Measurements from ENCODE around the gene AKR7A3. TPM values are rescaled to one million over a fixed set of nuclear protein-coding genes. Genes with fewer than 3 reads are reported as not detected.

The AKR7A3 gene
- total and polyA plus RNA-seq, 9 of the 15 experiments (the other 6 are each of a cell fraction or from before 2014, with no cell fraction given), result 0.04 to 1.5 (median 0.44) TPM; not detected in 1

DNA sequence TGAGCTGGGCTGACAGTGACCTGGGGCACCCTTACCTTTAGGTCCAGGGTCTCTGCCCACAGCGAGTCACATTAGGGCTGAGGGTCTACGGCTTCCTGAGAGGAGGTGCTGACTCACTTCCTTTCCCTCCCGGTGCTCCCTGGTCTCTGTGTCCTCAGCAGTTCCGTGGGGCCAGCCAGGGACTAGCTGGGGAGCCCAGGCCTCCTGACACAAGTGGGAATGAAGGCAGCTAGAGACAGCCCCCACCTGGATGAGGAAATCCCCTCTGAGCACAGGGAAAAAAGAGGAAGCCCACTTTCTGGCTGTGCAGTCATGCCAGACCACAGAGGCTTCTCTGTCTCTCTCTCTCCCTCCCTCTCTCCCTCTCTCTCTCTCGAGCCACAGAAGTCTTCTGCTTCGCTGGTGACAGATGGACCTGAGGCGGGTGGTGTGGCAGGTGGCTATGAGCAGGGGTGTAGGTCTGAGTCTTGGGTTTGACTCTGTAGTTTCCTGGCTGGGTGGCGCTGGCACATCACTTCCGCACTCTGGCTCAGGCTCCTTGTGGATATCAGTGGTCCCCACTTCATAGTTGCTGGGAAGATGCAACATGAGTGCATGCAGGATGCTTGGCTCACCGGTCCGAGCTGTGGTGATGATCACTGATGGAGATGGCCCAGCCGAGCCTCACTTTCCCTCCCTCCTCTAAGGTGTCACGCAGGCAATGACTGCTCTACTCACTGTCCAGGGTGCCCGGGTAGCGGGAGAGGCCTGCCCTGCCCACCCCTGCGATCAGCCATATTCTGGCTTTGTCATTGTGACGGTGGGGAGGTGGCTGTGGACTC lies 27.0 kb upstream of the AKR7A3 start (continued):
- TF ChIP-seq ZBTB7A (IDR thresholded peaks at IDR 0.05; ENCODE audit: borderline replicate concordance, control insufficient read depth, low read depth, low read length) (peak; percentile 60; the same call in 1 of the 2 replicates), ZBED1 (IDR thresholded peaks at IDR 0.05) (0 out of 2 replicates have a peak, but pooled peaks have one; percentile 44), TEAD1 (CRISPR knock-in tag; IDR thresholded peaks at IDR 0.05) (no peak), SMC3 (conservative IDR thresholded peaks at IDR 0.05; ENCODE audit: insufficient read depth, low read depth, low read length) (no peak), ATF3 (IDR thresholded peaks at IDR 0.05) (peak; percentile 62), ATF3 (CRISPR knock-in tag; conservative IDR thresholded peaks at IDR 0.05) (no peak), CREM (IDR thresholded peaks at IDR 0.05; ENCODE audit: low read depth) (peak; percentile 44; the same call in 1 of the 2 replicates), ARID1B (IDR thresholded peaks at IDR 0.05) (peak; percentile 66), SMARCC2 (IDR thresholded peaks at IDR 0.05; ENCODE audit: low read depth) (no peak; the same call in 1 of the 2 replicates), ZNF316 (IDR thresholded peaks at IDR 0.05) (peak; percentile 76), SPI1 (IDR thresholded peaks at IDR 0.05; ENCODE audit: borderline replicate concordance, low read depth, low read length) (peak; percentile 94), RBFOX2 (IDR thresholded peaks at IDR 0.05; ENCODE audit: low read depth, low read length) (peak; percentile 57), MAFK (IDR thresholded peaks at IDR 0.05; ENCODE audit: low read length) (0 out of 2 replicates have a peak, but pooled peaks have one; percentile 28), ZNF263 (CRISPR knock-in tag; IDR thresholded peaks at IDR 0.05; ENCODE audit: borderline replicate concordance) (peak; percentile 97), SFPQ (IDR thresholded peaks at IDR 0.05; ENCODE audit: low read depth, low read length) (no peak), DLX4 (CRISPR knock-in tag; IDR thresholded peaks at IDR 0.05) (no peak), RCOR1 (IDR thresholded peaks at IDR 0.05; ENCODE audit: borderline replicate concordance in 1 of 2, low read depth in 2 of 2, low read length in 2 of 2) (0 out of 4 replicates have a peak, but pooled peaks of 1 of the 2 experiments have one; percentile 33), JUND (IDR thresholded peaks at IDR 0.05; ENCODE audit: borderline replicate concordance, low read depth, low read length) (peak; percentile 76; the same call in 1 of the 2 replicates), JUND (tag; IDR thresholded peaks at IDR 0.05; ENCODE audit: borderline replicate concordance, low read depth, low read length) (peak; percentile 68; the same call in 2 of the 3 replicates), DMBX1 (CRISPR knock-in tag; IDR thresholded peaks at IDR 0.05; ENCODE audit: borderline replicate concordance) (peak; percentile 57; the same call in 1 of the 2 replicates), ZNF75A (CRISPR knock-in tag; IDR thresholded peaks at IDR 0.05) (no peak)
- TF ChIP-seq, protein P1, sequence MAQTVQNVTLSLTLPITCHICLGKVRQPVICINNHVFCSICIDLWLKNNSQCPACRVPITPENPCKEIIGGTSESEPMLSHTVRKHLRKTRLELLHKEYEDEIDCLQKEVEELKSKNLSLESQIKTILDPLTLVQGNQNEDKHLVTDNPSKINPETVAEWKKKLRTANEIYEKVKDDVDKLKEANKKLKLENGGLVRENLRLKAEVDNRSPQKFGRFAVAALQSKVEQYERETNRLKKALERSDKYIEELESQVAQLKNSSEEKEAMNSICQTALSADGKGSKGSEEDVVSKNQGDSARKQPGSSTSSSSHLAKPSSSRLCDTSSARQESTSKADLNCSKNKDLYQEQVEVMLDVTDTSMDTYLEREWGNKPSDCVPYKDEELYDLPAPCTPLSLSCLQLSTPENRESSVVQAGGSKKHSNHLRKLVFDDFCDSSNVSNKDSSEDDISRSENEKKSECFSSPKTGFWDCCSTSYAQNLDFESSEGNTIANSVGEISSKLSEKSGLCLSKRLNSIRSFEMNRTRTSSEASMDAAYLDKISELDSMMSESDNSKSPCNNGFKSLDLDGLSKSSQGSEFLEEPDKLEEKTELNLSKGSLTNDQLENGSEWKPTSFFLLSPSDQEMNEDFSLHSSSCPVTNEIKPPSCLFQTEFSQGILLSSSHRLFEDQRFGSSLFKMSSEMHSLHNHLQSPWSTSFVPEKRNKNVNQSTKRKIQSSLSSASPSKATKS (CRISPR knock-in tag; IDR thresholded peaks at IDR 0.05), result no peak

Data from K562 (cell line).